ENCODE results near the gene ING4.

- no peak for TF ChIP-seq CTCF (IDR thresholded peaks at IDR 0.05)
- no peak for TF ChIP-seq POLR2A (IDR thresholded peaks at IDR 0.05)
These were observed 25.7 kb upstream of the ING4 start for GRCh38 chr12:6688543-6688998.
